Epithelial cell of esophagus (primary cell): ENCODE data around the gene S1PR3.

Experiments
- DNase-seq: peaks from one replicate; pipeline ENCODE4 v3.0.0; 2010; ENCODE audit warnings: low read depth
- H3K4me3 ChIP-seq: 2 replicates; pipeline ENCODE4 v1.5.1; 2011; ENCODE audit warnings: mild to moderate bottlenecking, low read length, control low read depth
- CTCF ChIP-seq: IDR thresholded peaks from 2 replicates; pipeline ENCODE4 v1.5.1; 2011; ENCODE audit warnings: low read depth, mild to moderate bottlenecking, low read length, control low read depth, inconsistent platforms; ENCODE audit not compliant: insufficient read depth; ENCODE audit errors: missing control alignments

The S1PR3 gene

GRCh38 chr9:89048616-89049015 lies 57.3 kb downstream of the S1PR3 start:
- no peak overlapping the region for H3K4me3 ChIP-seq
- no peak for TF ChIP-seq CTCF
- no peak for DNase-seq

GRCh38 chr9:89049646-89050045 lies 58.4 kb downstream of the S1PR3 start:
- no peak for DNase-seq
- no peak overlapping the region for H3K4me3 ChIP-seq
- no peak for TF ChIP-seq CTCF

- TF ChIP-seq CTCF = no peak
- H3K4me3 ChIP-seq = no peak overlapping the region
- DNase-seq = no peak
Measured at GRCh38 chr9:89051421-89052025, 60.3 kb downstream of the S1PR3 start.

- DNase-seq = no peak
- no peak for TF ChIP-seq CTCF
- no peak overlapping the region for H3K4me3 ChIP-seq
Measured at GRCh38 chr9:89052470-89053097, 61.3 kb downstream of the S1PR3 start.

- no peak overlapping the region for H3K4me3 ChIP-seq
- no peak for TF ChIP-seq CTCF
- DNase-seq = no peak
Measured at GRCh38 chr9:89053301-89053700, 62.0 kb downstream of the S1PR3 start.
